NCI-H446 treated with DMSO at 0.1 percent for 48 hours (cell line): ENCODE measurements around the gene SLC2A13.
"Not testable (repeated sequence)": the region's sequence is repeated elsewhere in the genome, so short reads cannot be mapped to it uniquely, and the experiment has no call there.

Source experiments
- DNase-seq: peaks from one replicate; lab custom pipeline; 2025; lab: John Stamatoyannopoulos, UW

Gene SLC2A13

DNA sequence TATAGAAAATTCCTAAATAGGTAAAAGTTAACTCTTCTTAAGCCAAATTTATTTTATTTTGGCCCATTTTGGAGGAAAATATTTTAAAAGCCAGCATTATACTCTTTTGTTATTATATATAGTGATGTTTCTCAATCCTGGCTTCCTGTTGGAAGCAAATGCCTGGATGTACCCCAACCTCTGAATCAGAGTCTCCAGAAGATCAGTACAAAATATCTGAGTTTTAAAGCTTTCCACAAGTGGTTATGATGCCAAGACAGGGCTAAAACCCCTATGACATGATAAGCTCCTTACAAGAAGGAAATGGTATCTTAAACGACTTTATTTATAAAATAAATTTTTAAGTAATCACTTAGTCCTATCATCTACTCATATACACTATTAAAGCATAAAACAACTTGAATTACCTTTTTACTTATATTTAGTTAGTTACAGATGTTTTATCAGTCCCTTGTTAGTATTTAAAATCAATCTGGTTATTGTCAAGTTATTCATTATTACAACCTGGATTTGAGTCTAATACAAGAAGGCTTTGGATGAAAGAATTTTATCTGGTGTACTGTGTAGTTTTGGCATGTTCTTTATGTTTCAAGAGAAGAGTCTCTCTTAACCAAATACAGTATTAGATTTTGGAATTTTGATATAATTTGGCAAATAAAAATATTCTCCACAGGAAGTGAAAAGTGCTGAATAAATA, 238.1 kb downstream of the SLC2A13 start:
- DNase-seq: no peak

- no peak for DNase-seq
Measured at GRCh38 chr12:39866135-39866534, 239.7 kb downstream of the SLC2A13 start.

DNA sequence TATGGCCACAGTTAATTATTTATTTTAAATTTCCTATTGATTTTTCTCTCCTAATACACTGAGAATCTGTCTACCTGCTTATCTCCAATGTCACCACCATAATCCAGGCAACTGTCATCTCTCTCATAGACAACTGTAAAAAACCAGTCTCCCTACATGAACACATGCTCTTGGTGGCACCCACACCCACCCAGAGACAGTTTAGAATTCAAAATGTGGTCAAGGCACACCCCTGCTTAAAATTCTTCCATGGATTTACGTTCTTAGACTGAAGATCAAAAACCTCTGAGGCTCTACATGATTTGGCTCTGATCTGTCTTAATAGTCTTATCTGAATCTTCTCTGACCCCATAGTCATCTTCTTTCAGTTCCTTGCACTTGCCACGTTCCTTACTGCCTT, 245.2 kb downstream of the SLC2A13 start:
- no peak for DNase-seq

DNA sequence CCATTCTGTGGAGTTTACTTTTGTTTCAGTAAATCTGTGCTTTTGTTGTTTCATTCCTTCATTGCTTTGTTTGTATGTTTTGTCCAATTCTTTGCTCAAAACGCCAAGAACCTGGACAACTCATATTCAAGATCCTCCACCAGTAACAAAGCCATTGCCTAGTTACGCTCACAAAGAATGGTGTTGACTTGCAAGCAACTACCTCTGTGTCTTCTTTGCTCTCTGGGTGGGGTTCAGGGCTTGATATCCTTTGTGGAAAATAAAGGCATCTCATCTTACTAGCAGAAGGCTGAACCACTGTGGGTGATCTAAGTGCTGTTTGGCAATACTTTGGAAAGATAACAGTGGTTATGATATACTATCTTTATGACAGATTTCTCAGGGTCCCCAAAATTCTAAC, 252.9 kb downstream of the SLC2A13 start:
- DNase-seq: no peak

DNA sequence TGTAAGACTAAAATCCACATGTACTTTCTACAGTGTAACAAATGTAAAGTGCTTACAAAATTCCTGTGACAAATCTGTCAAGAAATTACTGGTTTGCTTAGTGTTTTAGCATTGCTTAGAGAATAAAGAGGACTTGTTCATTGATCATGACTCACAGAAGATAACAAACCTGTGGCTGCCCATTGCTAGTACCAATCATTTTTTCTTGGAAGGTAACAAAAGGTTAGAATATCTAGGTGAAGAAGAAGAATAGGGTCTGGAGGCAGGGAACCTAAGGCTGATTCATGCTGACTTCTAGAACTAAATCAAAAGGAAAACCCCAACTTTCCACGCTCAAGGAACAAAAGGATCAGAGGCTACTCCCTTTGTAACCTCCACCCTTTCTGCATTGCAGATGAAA, 253.5 kb downstream of the SLC2A13 start:
- no peak for DNase-seq

GRCh38 chr12:39848218-39848617, 257.7 kb downstream of the SLC2A13 start:
- not testable (repeated sequence) for DNase-seq

GRCh38 chr12:39846971-39847650, 258.8 kb downstream of the SLC2A13 start:
- no peak for DNase-seq

DNA sequence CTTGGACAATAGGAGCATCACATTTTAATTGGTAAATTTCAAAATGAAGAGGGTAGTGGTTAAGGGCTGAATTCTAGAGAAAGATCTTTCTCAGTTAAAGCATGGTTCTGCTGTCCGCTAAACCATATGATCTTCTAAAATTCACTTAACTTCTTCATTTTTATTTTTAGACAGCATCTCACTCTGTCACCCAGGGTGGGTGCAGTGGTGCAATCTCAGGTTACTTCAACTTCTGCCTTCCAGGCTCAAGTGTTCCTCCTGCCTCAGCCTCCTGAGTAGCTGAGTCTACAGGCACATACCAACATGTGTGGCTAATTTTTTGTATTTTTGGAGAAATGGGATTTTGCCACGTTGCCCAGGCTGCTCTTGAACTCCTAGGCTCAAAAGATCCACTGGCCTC, 259.6 kb downstream of the SLC2A13 start:
- no peak for DNase-seq

DNA sequence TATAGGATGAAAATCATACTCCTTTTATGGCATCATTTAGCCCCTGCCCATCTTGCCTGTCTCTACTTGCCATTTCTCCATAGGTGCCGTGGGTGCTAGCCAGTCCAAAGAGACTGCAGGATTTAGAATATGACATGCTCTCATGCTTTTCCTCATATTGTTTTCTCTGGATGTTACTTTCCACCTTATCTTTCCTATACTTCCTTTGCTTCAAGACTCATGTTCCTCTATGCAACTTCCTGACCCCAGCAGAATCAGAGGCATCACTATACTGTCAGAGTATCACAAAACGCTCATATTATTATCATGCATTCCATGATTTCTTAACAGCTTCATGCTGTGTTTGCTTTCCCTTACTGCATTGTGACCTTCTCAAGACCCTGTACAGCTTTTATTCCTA, 265.5 kb downstream of the SLC2A13 start:
- DNase-seq: no peak

DNA sequence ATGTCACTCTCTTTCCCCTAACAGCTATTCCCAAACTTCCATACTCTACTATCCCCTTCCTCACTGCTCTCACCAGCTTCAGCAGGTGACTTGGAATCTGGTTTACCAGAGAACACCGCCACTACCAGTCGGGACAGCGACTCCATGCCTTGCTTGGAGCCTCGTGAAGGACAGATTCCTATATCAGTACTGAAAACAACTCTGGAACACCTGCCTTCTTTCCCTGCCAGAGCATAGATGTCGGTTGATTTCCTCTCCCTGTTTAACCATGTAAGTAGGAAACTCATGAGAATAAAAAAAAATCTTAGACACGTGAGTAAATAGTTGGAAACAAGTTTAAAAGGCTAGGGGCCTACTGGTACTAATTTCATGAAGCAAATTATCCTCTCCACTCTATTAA, 266.8 kb downstream of the SLC2A13 start:
- DNase-seq: no peak

DNA sequence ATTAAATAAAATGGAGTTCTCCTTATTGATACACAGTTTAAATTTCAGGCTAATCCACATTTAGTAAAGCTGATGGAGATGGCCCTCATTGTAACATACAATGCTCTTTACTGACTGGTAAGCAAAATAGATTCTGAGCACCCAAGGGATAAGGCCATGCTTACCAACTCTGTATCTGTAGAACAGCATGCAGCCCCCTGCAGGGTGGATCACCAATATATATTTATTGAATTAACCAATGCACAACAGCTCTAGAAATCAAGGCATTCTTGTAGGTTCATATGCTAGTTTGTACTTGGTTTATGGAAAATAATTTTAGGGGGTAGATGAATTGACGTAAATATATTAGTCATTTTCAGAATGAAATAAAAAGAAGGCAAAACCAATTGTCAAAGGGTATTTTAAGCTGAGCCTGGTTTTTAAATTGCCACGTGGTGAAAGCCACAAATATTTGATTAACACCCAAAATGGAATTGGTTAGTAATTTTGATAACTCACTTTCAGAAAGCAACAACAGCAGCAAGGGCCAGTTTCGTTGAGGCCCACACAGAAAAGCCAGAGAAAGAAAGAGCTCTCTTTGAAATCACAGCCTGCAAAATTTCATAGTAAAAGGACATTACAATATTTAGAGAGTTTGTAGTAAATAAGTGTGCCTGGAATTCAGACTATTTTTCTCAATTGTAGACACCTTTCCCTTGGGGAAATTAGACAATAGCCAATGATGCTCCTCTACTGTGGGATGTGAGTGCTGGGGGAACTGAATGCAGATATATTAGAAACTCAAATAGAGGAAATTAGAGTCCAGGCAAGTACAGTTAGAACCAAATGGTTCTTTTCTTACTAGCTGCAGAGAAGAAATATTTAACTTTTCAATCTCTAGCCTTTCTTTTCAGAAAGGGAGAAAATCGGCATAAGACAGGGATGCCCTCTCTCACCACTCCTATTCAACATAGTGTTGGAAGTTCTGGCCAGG, 270.1 kb downstream of the SLC2A13 start:
- no peak for DNase-seq

DNA sequence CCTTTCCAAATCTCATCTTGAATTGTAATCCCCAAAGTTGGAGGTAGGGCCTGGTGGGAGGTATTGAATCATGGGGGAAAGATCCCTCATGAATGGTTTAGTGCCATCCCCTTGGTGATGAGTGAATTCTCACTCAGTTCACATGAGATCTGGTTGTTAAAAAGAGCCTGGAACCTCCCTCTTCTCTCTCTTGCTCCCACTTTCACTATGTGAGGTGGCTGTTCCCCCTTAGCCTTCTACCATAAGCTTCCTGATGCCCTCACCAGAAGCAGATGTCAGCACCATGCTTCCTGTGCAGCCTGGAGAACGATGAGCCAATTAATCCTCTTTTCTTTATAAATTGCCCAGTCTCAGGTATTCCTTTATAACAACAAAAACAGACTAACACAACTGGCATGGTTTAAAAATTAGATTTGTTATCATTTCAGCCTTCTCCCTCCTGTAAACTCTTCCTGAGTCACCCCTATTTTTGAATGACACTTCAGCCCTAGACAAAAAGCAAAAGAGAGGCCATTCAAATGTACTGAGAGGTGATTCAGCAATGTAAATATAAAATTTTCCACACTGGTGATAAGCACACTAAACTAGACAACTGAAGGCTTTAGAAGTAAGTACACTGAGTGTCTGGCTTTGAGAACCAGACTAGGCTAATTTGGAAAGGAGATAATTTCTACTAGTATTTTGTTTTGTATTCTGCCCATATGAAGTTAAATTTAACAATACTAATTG, 274.1 kb downstream of the SLC2A13 start:
- DNase-seq: no peak

DNA sequence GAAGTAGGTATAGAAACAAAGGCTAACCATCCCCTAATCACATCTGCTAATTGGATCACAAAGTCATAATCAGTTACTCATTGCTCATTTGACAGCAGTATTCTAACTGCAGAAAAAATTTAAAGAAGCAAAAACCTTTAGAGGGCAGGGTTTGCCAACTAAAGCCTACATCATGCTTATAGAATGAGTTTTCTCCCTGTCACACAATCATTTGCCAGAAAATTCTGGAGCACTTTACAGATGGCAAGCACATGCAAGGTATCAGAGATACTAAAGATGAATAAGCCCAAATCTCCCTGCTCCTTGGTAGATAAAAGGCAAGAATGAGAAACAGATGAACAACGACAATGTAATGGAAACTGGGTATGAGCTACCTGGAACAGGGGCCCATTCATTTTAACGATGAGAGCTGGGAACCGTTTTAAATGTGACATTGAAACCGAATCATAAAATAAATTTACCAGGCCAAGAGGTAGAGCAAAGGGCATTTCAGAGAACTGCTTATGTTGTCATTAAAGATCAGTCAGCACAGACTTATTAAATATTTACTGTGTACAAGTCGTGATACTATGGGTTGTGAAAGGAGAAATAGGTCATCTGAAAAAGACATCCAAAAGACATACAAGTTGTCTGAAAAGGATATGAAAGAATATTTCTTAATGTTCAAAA, 274.9 kb downstream of the SLC2A13 start:
- no peak for DNase-seq

- no peak for DNase-seq
Measured at GRCh38 chr12:39830171-39830570, 275.7 kb downstream of the SLC2A13 start.

DNA sequence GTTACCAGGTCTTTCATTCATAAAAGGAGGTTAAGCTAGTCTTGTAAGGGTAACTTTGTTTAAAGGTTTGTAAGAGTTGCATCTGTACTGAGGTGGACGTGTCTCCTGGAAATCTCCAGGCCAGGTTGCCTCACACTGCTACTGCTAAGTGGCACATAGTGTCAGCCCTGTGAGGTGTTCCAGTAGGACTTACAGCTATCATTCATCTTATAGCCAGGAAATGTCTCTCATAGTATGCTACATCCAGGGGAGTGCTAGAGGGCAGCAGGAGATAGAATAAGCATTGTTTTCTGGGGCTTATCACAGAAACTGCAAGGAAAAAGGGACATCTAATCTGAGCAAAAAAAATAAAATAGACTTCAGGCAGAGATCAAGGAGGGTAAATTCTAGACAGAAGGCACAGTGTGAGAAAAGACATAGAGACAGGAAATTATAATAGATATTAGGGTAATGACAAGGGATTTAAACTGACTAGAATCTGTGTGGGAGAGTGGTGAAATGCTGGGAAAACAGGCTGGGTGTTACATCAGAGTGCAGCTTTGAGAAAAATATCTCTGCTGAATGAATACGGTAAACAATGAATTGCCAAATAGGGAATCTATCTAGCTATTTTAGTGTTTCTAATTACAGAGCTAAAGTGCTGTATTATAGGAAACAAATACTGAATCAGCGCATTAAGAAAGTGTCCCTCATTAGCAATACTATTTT, 281.2 kb downstream of the SLC2A13 start:
- DNase-seq: no peak

DNA sequence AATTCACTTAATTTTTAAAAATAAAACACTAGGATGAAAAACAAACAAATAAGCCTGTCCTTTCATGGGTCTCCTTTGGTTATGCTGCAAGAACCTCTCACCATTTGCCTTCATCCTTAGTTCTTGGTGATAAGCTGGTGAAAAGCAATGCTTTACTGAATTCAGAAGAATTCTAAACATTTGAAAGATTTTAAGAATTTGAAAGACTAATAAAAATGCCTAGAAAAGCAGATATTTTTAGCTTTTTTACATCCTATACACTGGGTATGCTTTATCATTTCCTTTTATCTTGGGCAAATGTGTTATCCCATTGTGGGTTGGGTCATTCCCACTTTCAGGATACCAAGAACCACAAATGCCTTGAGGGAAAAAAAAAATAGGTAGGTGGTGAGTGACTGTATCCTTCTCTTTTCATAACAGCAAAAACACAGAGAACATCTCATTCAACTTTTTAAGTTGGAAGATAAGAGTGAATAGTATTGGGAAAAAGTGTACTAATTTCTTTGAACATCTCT, 289.2 kb downstream of the SLC2A13 start:
- no peak for DNase-seq

DNA sequence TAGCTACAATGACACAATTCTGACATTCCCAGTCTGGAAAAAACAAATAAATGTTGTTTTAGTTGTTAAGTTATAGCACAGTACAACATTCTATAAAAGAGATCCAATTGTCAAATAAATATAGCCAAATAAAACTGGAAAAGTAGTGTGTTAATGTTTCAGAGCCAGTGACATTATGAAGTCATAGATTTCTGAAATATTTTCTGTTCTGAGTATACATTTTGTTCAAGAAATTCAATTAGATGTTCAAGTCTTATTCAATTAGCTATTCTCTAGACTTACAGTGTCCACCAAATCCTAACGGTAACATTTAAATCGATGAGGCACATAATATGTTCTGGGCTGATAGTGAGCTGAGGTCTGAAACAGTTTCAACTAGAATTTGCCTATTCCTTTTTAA, 290.1 kb downstream of the SLC2A13 start:
- DNase-seq: no peak

GRCh38 chr12:39814626-39815025, 291.3 kb downstream of the SLC2A13 start:
- no peak for DNase-seq

DNA sequence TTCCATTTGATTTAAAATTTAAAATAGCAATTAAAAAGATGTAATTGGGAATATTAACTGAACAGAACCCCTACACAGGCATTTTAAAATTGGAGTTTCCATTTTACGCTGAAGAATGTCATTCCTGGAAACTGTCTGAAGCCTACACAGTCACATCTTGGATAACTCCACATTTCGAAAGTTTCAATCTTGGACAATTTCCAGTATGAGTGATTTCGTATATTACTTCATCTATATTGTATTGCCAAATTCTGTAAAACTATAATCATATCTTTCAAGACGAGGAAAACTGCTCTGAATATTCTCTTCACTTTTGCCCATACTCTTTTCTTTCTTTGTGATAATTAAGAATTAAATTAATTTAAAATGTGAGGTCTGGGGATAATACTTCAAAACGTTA, 292.1 kb downstream of the SLC2A13 start:
- no peak for DNase-seq

GRCh38 chr12:39812456-39812855, 293.4 kb downstream of the SLC2A13 start:
- not testable (repeated sequence) for DNase-seq

- DNase-seq: peak; percentile 11
Measured at GRCh38 chr12:39807043-39807442, 298.8 kb downstream of the SLC2A13 start.
